B cell (primary cell): ENCODE measurements around the gene PHKG2. TPM values are rescaled to one million over a fixed set of nuclear protein-coding genes. Genes with fewer than 3 reads are reported as not detected.

ENCODE experiments used
- ATAC-seq: fragments of 200-7000 bp; cut with Tn5 transposase; one replicate; pipeline ENCODE4 v1.10.0; 2021; ENCODE audit warnings: low read depth, mild to moderate bottlenecking, moderate number of reproducible peaks, moderate library complexity
- CTCF ChIA-PET: fragments of 350-600 bp; sonication (Branson Sonifier 250); formaldehyde crosslinking; loops from one replicate; lab custom pipeline; 2021; ENCODE audit warnings: antibody characterized with exemption, inconsistent platforms; lab: Charles Lee
- POLR2A ChIA-PET: fragments of 350-600 bp; sonication (Branson Sonifier 250); formaldehyde crosslinking; loops from one replicate; lab custom pipeline; 2021; ENCODE audit warnings: antibody characterized with exemption; lab: Charles Lee
- DNase-seq: peaks from one replicate; pipeline ENCODE4 v3.0.0; 2013
- H2AFZ ChIP-seq: 2 replicates; pipeline ENCODE4 v1.6.1; 2012; ENCODE audit warnings: mild to moderate bottlenecking, low read depth, low read length; ENCODE audit not compliant: insufficient read depth, poor library complexity, severe bottlenecking
- H3K27ac ChIP-seq, 2 donors: 1 replicate in 1 of 2; 2 replicates in 1 of 2; pipeline ENCODE4 v1.5.1; 2012 to 2013; ENCODE audit warnings: low read length in 2 of 2, mild to moderate bottlenecking in 2 of 2, moderate library complexity in 1 of 2
- H3K27me3 ChIP-seq, 4 experiments: fragments of 200-600 bp in 1 of 4; sonication (generic) in 1 of 4; replicated peaks in 1 of 4; 1 replicate in 2 of 4; 2 replicates in 2 of 4; pipeline versions ENCODE4 v1.6.1 to v1.7.0; 2013 to 2016; ENCODE audit warnings: low read length in 3 of 4, mild to moderate bottlenecking in 2 of 4, mixed read lengths in 1 of 4, moderate library complexity in 1 of 4; ENCODE audit not compliant: insufficient read depth in 4 of 4, control insufficient read depth in 3 of 4; ENCODE audit errors: control extremely low read depth in 1 of 4
- H3K36me3 ChIP-seq, 2 experiments: replicated peaks in 1 of 2; 1 replicate in 1 of 2; 2 replicates in 1 of 2; pipeline versions ENCODE4 v1.6.1 to v1.7.1; 2013; ENCODE audit warnings: low read length in 1 of 2; ENCODE audit not compliant: insufficient read depth in 2 of 2, control insufficient read depth in 1 of 2; ENCODE audit errors: control extremely low read depth in 1 of 2, extremely low read depth in 1 of 2
- H3K4me1 ChIP-seq, 2 donors: fragments of 200-600 bp in 1 of 2; sonication (generic) in 1 of 2; 1 replicate in 1 of 2; 2 replicates in 1 of 2; pipeline versions ENCODE4 v1.5.1 to v1.6.1; 2013 to 2017; ENCODE audit warnings: low read length in 2 of 2; ENCODE audit not compliant: control insufficient read depth in 2 of 2, insufficient read depth in 2 of 2
- H3K4me2 ChIP-seq: replicated peaks from 2 replicates; pipeline ENCODE3; 2012; ENCODE audit warnings: mild to moderate bottlenecking, low read depth, low read length; ENCODE audit not compliant: poor library complexity, severe bottlenecking
- H3K4me3 ChIP-seq, 5 experiments: fragments of 200-600 bp in 1 of 5; sonication (generic) in 1 of 5; 1 replicate in 3 of 5; 2 replicates in 2 of 5; pipeline versions ENCODE4 v1.5.1 to v1.7.0; 2011 to 2016; ENCODE audit warnings: low read length in 4 of 5, mild to moderate bottlenecking in 4 of 5, low read depth in 2 of 5, control low read depth in 1 of 5, moderate library complexity in 1 of 5; ENCODE audit not compliant: insufficient read depth in 1 of 5; ENCODE audit errors: control extremely low read depth in 1 of 5, extremely low read depth in 1 of 5
- H3K79me2 ChIP-seq: fragments of 200-600 bp; sonication (generic); one replicate; pipeline ENCODE4 v1.6.0; 2016; ENCODE audit warnings: low read length; ENCODE audit not compliant: control insufficient read depth, insufficient read depth
- H3K9ac ChIP-seq: fragments of 200-600 bp; sonication (generic); 2 replicates; pipeline ENCODE4 v1.6.1; 2017; ENCODE audit warnings: mild to moderate bottlenecking, low read length, moderate library complexity
- H3K9me3 ChIP-seq, 3 donors: one replicate each; pipeline versions ENCODE4 v1.6.1 to v1.7.1; 2013; ENCODE audit warnings: low read length in 2 of 3; ENCODE audit not compliant: control insufficient read depth in 2 of 3, insufficient read depth in 1 of 3; ENCODE audit errors: control extremely low read depth in 1 of 3
- H4K20me1 ChIP-seq: 2 replicates; pipeline ENCODE4 v1.6.0; 2012; ENCODE audit warnings: mild to moderate bottlenecking, low read length; ENCODE audit not compliant: insufficient read depth, control insufficient read depth, poor library complexity, severe bottlenecking
- H3K27ac Mint-ChIP-seq: one replicate; pipeline ENCODE4 v1.8.0; 2021; ENCODE audit warnings: mixed read lengths
- H3K27me3 Mint-ChIP-seq: one replicate; pipeline ENCODE4 v1.8.0; 2021; ENCODE audit warnings: mixed read lengths
- H3K4me1 Mint-ChIP-seq: one replicate; pipeline ENCODE4 v1.8.0; 2021; ENCODE audit warnings: mixed read lengths
- H3K4me3 Mint-ChIP-seq: one replicate; pipeline ENCODE4 v1.8.0; 2021; ENCODE audit warnings: mixed read lengths
- H3K9me3 Mint-ChIP-seq: one replicate; pipeline ENCODE4 v1.8.0; 2022; ENCODE audit warnings: mixed read lengths; ENCODE audit not compliant: insufficient read depth
- CTCF ChIP-seq: fragments of 200-600 bp; IDR thresholded peaks from one replicate; pipeline ENCODE4 v1.8.0; 2022; ENCODE audit warnings: antibody characterized with exemption, mild to moderate bottlenecking
- EZH2 ChIP-seq: IDR thresholded peaks from 2 replicates; pipeline ENCODE4 v1.6.1; 2012; ENCODE audit warnings: borderline replicate concordance, low read depth, mild to moderate bottlenecking, moderate library complexity, low read length; ENCODE audit not compliant: insufficient read depth, poor library complexity, severe bottlenecking
- WGBS: methylation state at CpG from one replicate; pipeline ENCODE4 v1.1.5; 2013; ENCODE audit warnings: missing lambda C conversion rate; ENCODE audit not compliant: insufficient coverage; 5-methylcytosine and 5-hydroxymethylcytosine counted together
- intact Hi-C: fragments of 100-400 bp; cut with micrococcal nuclease; formaldehyde crosslinking; loops from one replicate; pipeline ENCODE4 v1.10.0; 2022
- polyA plus RNA-seq: library from polyadenylated mRNA; depleted of rRNA; stranded (reverse); fragments of >200 nt; gene quantifications from 2 replicates; pipeline ENCODE4 v1.2.3, GENCODE V29; 2012
- total RNA-seq, 2 donors: library from RNA; stranded (reverse); fragments of 120-200 nt in 1 of 2; gene quantifications; 1 replicate in 1 of 2; 2 replicates in 1 of 2; pipeline versions ENCODE4 v1.2.3 to v1.2.4, GENCODE V29; 2013 to 2022

Gene PHKG2
- total and polyA plus RNA-seq, 2 donors (not counting 1 experiment from before 2014, with no cell fraction given): 55.7 to 80.8 TPM

- peaks cover 16 to 20% of the 10 kb centered on the region in 2 donors for H3K4me1 ChIP-seq
- H3K36me3 ChIP-seq: no peaks in the 10 kb centered on the region
- peak overlapping the region; percentile 96 for H3K4me2 ChIP-seq
- peaks cover 0 to 17% (median 4%) of the 10 kb centered on the region in 4 experiments for H3K27me3 ChIP-seq
- Mint-ChIP-seq H3K4me1 (peaks cover 17% of the 10 kb centered on the region), H3K27ac (peak overlapping the region; percentile 32), H3K27me3 (peaks cover 10% of the 10 kb centered on the region), H3K4me3 (peak overlapping the region; percentile 87), H3K9me3 (no peaks in the 10 kb centered on the region)
- H3K4me3 ChIP-seq: peak overlapping the region; percentile 54 to 84 (median 80)
- no peaks in the 10 kb centered on the region for H3K79me2 ChIP-seq
- intact Hi-C loops: loop anchor here (1.0 kb wide), 1 partner anchor 18 kb away; no protein-coding TSS in a partner anchor
- no peaks in the 10 kb centered on the region for H4K20me1 ChIP-seq
- DNase-seq (no peak), ATAC-seq (no peak)
- H3K9me3 ChIP-seq: no peaks in the 10 kb centered on the region
- peak overlapping the region; percentile 79 for H2AFZ ChIP-seq
- no peak overlapping the region for H3K27ac ChIP-seq
- ChIA-PET CTCF (interaction anchor here (1.0 kb wide), 1 partner anchor 17 kb away, joined by 9 read pairs; no protein-coding TSS in a partner anchor), POLR2A (interaction anchor here (1.6 kb wide), 1 partner anchor 18 kb away, joined by 15 read pairs; no protein-coding TSS in a partner anchor)
- WGBS: 71% methylated on average over 7 of the region's 11 CpGs
- peak overlapping the region; percentile 76 for H3K9ac ChIP-seq
- no peak for TF ChIP-seq EZH2
These were observed 39.6 kb downstream of the PHKG2 start for GRCh38 chr16:30787613-30788378.

GRCh38 chr16:30793508-30794069 is 45.4 kb downstream of the PHKG2 start:
- 91% methylated on average over 4 of the region's 7 CpGs for WGBS
- H3K4me3 Mint-ChIP-seq: no peak overlapping the region
- no peak overlapping the region for H3K27ac ChIP-seq
- ATAC-seq (no peak), DNase-seq (no peak)
- intact Hi-C loops: no loop called here
- no peaks in the 10 kb centered on the region for H3K4me1 Mint-ChIP-seq
- TF ChIP-seq EZH2: no peak
- TF ChIP-seq CTCF: no peak
- H3K9ac ChIP-seq: no peak overlapping the region
- H3K9me3 ChIP-seq: no peaks in the 10 kb centered on the region
- no peaks in the 10 kb centered on the region for H3K79me2 ChIP-seq
- POLR2A ChIA-PET: interaction anchor here (0.6 kb wide), 2 partner anchors 86 to 147 kb away, joined by 3 to 7 read pairs; no protein-coding TSS in a partner anchor
- no peak overlapping the region for H3K4me2 ChIP-seq
- H3K9me3 Mint-ChIP-seq: no peaks in the 10 kb centered on the region
- no peak overlapping the region for H3K27ac Mint-ChIP-seq
- no peaks in the 10 kb centered on the region for H4K20me1 ChIP-seq
- no peak overlapping the region for H2AFZ ChIP-seq
- H3K27me3 ChIP-seq: no peaks in the 10 kb centered on the region
- H3K27me3 Mint-ChIP-seq: no peaks in the 10 kb centered on the region
- CTCF ChIA-PET: no interaction called here
- H3K4me1 ChIP-seq: no peaks in the 10 kb centered on the region
- H3K36me3 ChIP-seq: no peaks in the 10 kb centered on the region
- no peak overlapping the region for H3K4me3 ChIP-seq
